H1 (cell line): ENCODE results near the gene TBC1D16. TPM values are rescaled to one million over a fixed set of nuclear protein-coding genes. Genes with fewer than 3 reads are reported as not detected.

Experiments
- CTCF ChIA-PET: fragments of 300-600 bp; sonication (Branson Sonifier 250); formaldehyde crosslinking; loops from one replicate; lab custom pipeline; 2021; ENCODE audit not compliant: partially characterized antibody; lab: Charles Lee
- POLR2A ChIA-PET: fragments of 300-600 bp; sonication (Branson Sonifier 250); formaldehyde crosslinking; loops from one replicate; lab custom pipeline; 2021; ENCODE audit warnings: inconsistent platforms; ENCODE audit not compliant: partially characterized antibody; lab: Charles Lee
- DNase-seq, 2 experiments: peaks; one replicate each; pipeline versions ENCODE4 v3.0.0 to v3.0.0-alpha.2; 2010 to 2022; ENCODE audit warnings: low spot score in 2 of 2, low read depth in 1 of 2, mixed read lengths in 1 of 2
- FAIRE-seq: peaks from 2 replicates; lab custom pipeline; 2011; peaks lifted over from hg19 to GRCh38; lab: Jason Lieb, UNC
- H2AFZ ChIP-seq: 2 replicates; pipeline ENCODE4 v1.8.1; 2012; ENCODE audit warnings: low read length, inconsistent platforms
- H2AK5ac ChIP-seq: 2 replicates; pipeline ENCODE4 v1.6.1; 2013; ENCODE audit warnings: low read depth, low read length
- H2BK120ac ChIP-seq: replicated peaks from 2 replicates; pipeline ENCODE3; 2013; ENCODE audit warnings: low read depth, low read length, inconsistent platforms
- H2BK12ac ChIP-seq: 2 replicates; pipeline ENCODE4 v1.6.1; 2013; ENCODE audit warnings: low read depth, low read length
- H2BK15ac ChIP-seq: 2 replicates; pipeline ENCODE4 v1.6.1; 2013; ENCODE audit warnings: low read length
- H2BK20ac ChIP-seq: 2 replicates; pipeline ENCODE4 v1.6.1; 2013; ENCODE audit warnings: low read length
- H2BK5ac ChIP-seq: 2 replicates; pipeline ENCODE4 v1.6.1; 2013; ENCODE audit warnings: low read depth, low read length
- H3K14ac ChIP-seq: 2 replicates; pipeline ENCODE4 v1.6.1; 2013; ENCODE audit warnings: inconsistent platforms; ENCODE audit not compliant: insufficient read length
- H3K18ac ChIP-seq: 2 replicates; pipeline ENCODE4 v1.6.1; 2013; ENCODE audit warnings: low read length; ENCODE audit errors: extremely low read depth
- H3K23ac ChIP-seq: 2 replicates; pipeline ENCODE4 v1.6.1; 2013; ENCODE audit warnings: inconsistent platforms; ENCODE audit not compliant: insufficient read length
- H3K23me2 ChIP-seq: 2 replicates; pipeline ENCODE4 v1.6.1; 2013; ENCODE audit warnings: low read depth, low read length
- H3K27ac ChIP-seq: 2 replicates; pipeline ENCODE4 v1.6.1; 2011; ENCODE audit warnings: low read depth, low read length, inconsistent platforms
- H3K27me3 ChIP-seq, 4 experiments: replicated peaks in 1 of 4; 1 replicate in 1 of 4; 2 replicates in 3 of 4; pipeline versions ENCODE4 v1.6.1 to v1.8.1; 2011 to 2013; ENCODE audit warnings: low read length in 3 of 4, mild to moderate bottlenecking in 3 of 4, inconsistent platforms in 2 of 4, mixed read lengths in 2 of 4, moderate library complexity in 1 of 4; ENCODE audit not compliant: control insufficient read depth in 3 of 4, insufficient read depth in 3 of 4; ENCODE audit errors: extremely low read depth in 1 of 4
- H3K36me3 ChIP-seq, 4 experiments: 2 replicates each; pipeline versions ENCODE4 v1.6.1 to v1.8.1; 2011 to 2013; ENCODE audit warnings: mild to moderate bottlenecking in 4 of 4, low read length in 3 of 4, moderate library complexity in 2 of 4, control low read depth in 1 of 4, inconsistent platforms in 1 of 4; ENCODE audit not compliant: insufficient read depth in 4 of 4, control insufficient read depth in 2 of 4
- H3K4ac ChIP-seq: replicated peaks from 2 replicates; pipeline ENCODE3; 2013; ENCODE audit warnings: low read length, low read depth, mixed read lengths, inconsistent platforms; ENCODE audit not compliant: insufficient read length
- H3K4me1 ChIP-seq, 4 experiments: replicated peaks in 1 of 4; 1 replicate in 1 of 4; 2 replicates in 3 of 4; pipeline versions ENCODE4 v1.6.1 to v1.8.1; 2011 to 2013; ENCODE audit warnings: low read length in 3 of 4, inconsistent platforms in 2 of 4, mixed read lengths in 1 of 4; ENCODE audit not compliant: insufficient read depth in 4 of 4, control insufficient read depth in 3 of 4
- H3K4me2 ChIP-seq, 2 experiments: 2 replicates each; pipeline versions ENCODE4 v1.6.1 to v1.8.1; 2011 to 2013; ENCODE audit warnings: low read depth in 2 of 2, low read length in 2 of 2, control low read depth in 1 of 2, inconsistent platforms in 1 of 2, mild to moderate bottlenecking in 1 of 2; ENCODE audit not compliant: insufficient read depth in 1 of 2
- H3K4me3 ChIP-seq, 4 experiments: fragments of 200-600, 300-600 bp in 1 of 4; sonication (generic), shearing (Covaris generic), sonication (Bioruptor Twin) in 1 of 4; 2 replicates each; pipeline versions ENCODE4 v1.5.1 to v1.8.1; 2011 to 2016; ENCODE audit warnings: low read length in 4 of 4, low read depth in 3 of 4, control low read depth in 2 of 4, inconsistent platforms in 2 of 4, mild to moderate bottlenecking in 2 of 4, mixed read lengths in 1 of 4, moderate library complexity in 1 of 4; ENCODE audit not compliant: insufficient read depth in 2 of 4; ENCODE audit errors: extremely low read depth in 1 of 4
- H3K56ac ChIP-seq: replicated peaks from 2 replicates; pipeline ENCODE3; 2013; ENCODE audit warnings: low read depth, mild to moderate bottlenecking, mixed read lengths, low read length, inconsistent platforms; ENCODE audit not compliant: insufficient read length
- H3K79me1 ChIP-seq: 2 replicates; pipeline ENCODE4 v1.6.1; 2013; ENCODE audit warnings: low read depth, low read length, control low read depth
- H3K79me2 ChIP-seq, 2 experiments: 2 replicates each; pipeline versions ENCODE4 v1.6.1 to v1.8.1; 2012 to 2013; ENCODE audit warnings: low read length in 2 of 2, mild to moderate bottlenecking in 2 of 2, inconsistent platforms in 1 of 2; ENCODE audit not compliant: insufficient read depth in 2 of 2, control insufficient read depth in 1 of 2
- H3K9ac ChIP-seq, 4 experiments: replicated peaks in 1 of 4; 1 replicate in 1 of 4; 2 replicates in 3 of 4; pipeline versions ENCODE4 v1.6.1 to v1.8.1; 2011 to 2013; ENCODE audit warnings: low read depth in 3 of 4, low read length in 3 of 4, control low read depth in 2 of 4, mild to moderate bottlenecking in 2 of 4, moderate library complexity in 2 of 4, inconsistent platforms in 1 of 4; ENCODE audit errors: extremely low read depth in 1 of 4
- H3K9me3 ChIP-seq, 2 experiments: 2 replicates each; pipeline versions ENCODE4 v1.6.1 to v1.8.1; 2012 to 2013; ENCODE audit warnings: mild to moderate bottlenecking in 2 of 2, moderate library complexity in 2 of 2, control low read depth in 1 of 2, inconsistent platforms in 1 of 2, low read depth in 1 of 2, low read length in 1 of 2, mixed read lengths in 1 of 2; ENCODE audit not compliant: insufficient read depth in 2 of 2
- H4K20me1 ChIP-seq, 2 experiments: replicated peaks in 1 of 2; 2 replicates each; pipeline versions ENCODE3 to v1.8.1; 2011 to 2013; ENCODE audit warnings: inconsistent platforms in 2 of 2, low read length in 2 of 2, mild to moderate bottlenecking in 1 of 2; ENCODE audit not compliant: insufficient read depth in 2 of 2, control insufficient read depth in 1 of 2
- H4K5ac ChIP-seq: 2 replicates; pipeline ENCODE4 v1.6.1; 2013; ENCODE audit warnings: low read length, low read depth, mixed read lengths, inconsistent platforms; ENCODE audit not compliant: insufficient read length
- H4K8ac ChIP-seq: 2 replicates; pipeline ENCODE4 v1.8.0; 2013; ENCODE audit warnings: mild to moderate bottlenecking, moderate library complexity, low read length, inconsistent platforms; ENCODE audit not compliant: insufficient read depth; ENCODE audit errors: extremely low read depth
- H4K91ac ChIP-seq: replicated peaks from 2 replicates; pipeline ENCODE3; 2013; ENCODE audit warnings: low read length, mixed read lengths, inconsistent platforms; ENCODE audit not compliant: insufficient read length
- EZH2 ChIP-seq: fragments of 200-600 bp; sonication (generic); IDR thresholded peaks from 2 replicates; pipeline ENCODE4 v1.7.1; 2012; ENCODE audit warnings: low read depth, mild to moderate bottlenecking, moderate library complexity, low read length, inconsistent platforms; ENCODE audit not compliant: severe bottlenecking
- RNF2 ChIP-seq: fragments of 200-900, 300-1000 bp; sonication (generic); IDR thresholded peaks from 2 replicates; pipeline ENCODE4 v1.7.1; 2016; ENCODE audit warnings: borderline replicate concordance, low read depth, mild to moderate bottlenecking, antibody characterized with exemption, low read length; ENCODE audit not compliant: poor library complexity, severe bottlenecking; ENCODE audit errors: missing control alignments
- WGBS, 2 experiments: shearing (Covaris generic) in 1 of 2; methylation state at CpG; one replicate each; pipeline versions ENCODE4 v1.1.6 to v1.1.7; 2013 to 2015; ENCODE audit warnings: low lambda C conversion rate in 2 of 2, mixed read lengths in 2 of 2, inconsistent platforms in 1 of 2, low coverage in 1 of 2, missing lambda C conversion rate in 1 of 2; ENCODE audit not compliant: insufficient replicate concordance in 2 of 2, insufficient coverage in 1 of 2, insufficient read length in 1 of 2; ENCODE audit errors: extremely low coverage in 1 of 2, missing lambda C conversion rate in 1 of 2; 5-methylcytosine and 5-hydroxymethylcytosine counted together
- polyA plus RNA-seq, 7 experiments: library from polyadenylated mRNA; depleted of rRNA in 3 of 7; stranded (reverse) in 5 of 7; unstranded in 2 of 7; fragments of >200 nt in 5 of 7; fragments of 200-250 nt in 2 of 7; gene quantifications; 1 replicate in 5 of 7; 2 replicates in 1 of 7; 4 replicates in 1 of 7; pipeline versions ENCODE4 v1.2.1 to v1.2.3, GENCODE V29; 2011 to 2013; ENCODE audit warnings: missing spikeins in 2 of 7, mixed read lengths in 2 of 7
- total RNA-seq: library from RNA; stranded (reverse); fragmentation: NEBNext Ultra II Directional; extraction: Animal tissue kit (Norgen Biotek cat#: 25700); gene quantifications from 2 replicates; pipeline ENCODE4 v1.2.1, GENCODE V29; 2021

Gene TBC1D16
- total and polyA plus RNA-seq, 2 of the 8 experiments (the other 6 are each of a cell fraction or from before 2014, with no cell fraction given) = 21.1 to 109 TPM

DNA sequence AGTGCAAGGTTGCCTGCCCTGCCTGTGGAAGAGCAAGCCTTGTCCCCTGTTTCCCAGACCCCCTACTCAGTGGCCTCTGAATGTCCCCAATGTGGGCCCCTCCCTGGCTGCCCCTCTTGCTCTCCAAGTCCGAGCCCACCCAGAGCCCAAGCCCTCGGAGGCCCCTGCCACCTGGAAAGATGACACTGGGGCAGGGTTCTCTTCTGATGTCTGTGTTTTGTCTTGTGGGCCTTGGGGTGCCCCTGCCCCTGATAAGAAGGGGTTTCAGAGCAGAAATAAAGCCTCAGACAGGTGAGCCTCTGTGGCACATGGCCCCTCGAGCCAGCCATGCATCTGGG is 111.1 kb downstream of the TBC1D16 start:
- ChIA-PET POLR2A (no interaction called here), CTCF (interaction anchor here (0.8 to 14.0 kb wide), 13 partner anchors 8 to 137 kb away, joined by 3 to 181 read pairs (median 6); partner anchors contain the start of gene CBX4)
- H2BK12ac ChIP-seq = no peak overlapping the region
- H3K14ac ChIP-seq = no peak overlapping the region
- no peaks in the 10 kb centered on the region for H3K79me2 ChIP-seq
- H4K91ac ChIP-seq = no peak overlapping the region
- peaks cover 0 to 17% (median 9%) of the 10 kb centered on the region in 4 experiments; a peak in 2 of 7 replicates for H3K4me1 ChIP-seq
- H4K5ac ChIP-seq = no peak overlapping the region
- no peaks in the 10 kb centered on the region for H3K23me2 ChIP-seq
- H3K56ac ChIP-seq = no peak overlapping the region
- FAIRE-seq (no peak), DNase-seq (no peak)
- H3K36me3 ChIP-seq = no peaks in the 10 kb centered on the region
- H3K18ac ChIP-seq = no peak overlapping the region; the same call in 1 of the 2 replicates
- no peak overlapping the region for H3K9ac ChIP-seq
- no peak overlapping the region for H3K4me2 ChIP-seq
- H2BK15ac ChIP-seq = no peak overlapping the region
- no peak overlapping the region for H2AFZ ChIP-seq
- H2BK5ac ChIP-seq = no peak overlapping the region
- H2BK120ac ChIP-seq = no peak overlapping the region
- H3K79me1 ChIP-seq = no peaks in the 10 kb centered on the region
- no peak overlapping the region for H2AK5ac ChIP-seq
- peaks cover 0 to 16% (median 1%) of the 10 kb centered on the region in 4 experiments; a peak in 2 of 7 replicates for H3K27me3 ChIP-seq
- H3K4ac ChIP-seq = no peak overlapping the region
- H4K8ac ChIP-seq = no peak overlapping the region
- WGBS, 2 experiments = 88% methylated on average over 3 of the region's 3 CpGs; no CpG with 5 or more reads in 1 of the 2 experiments
- H3K9me3 ChIP-seq = no peaks in the 10 kb centered on the region
- H3K23ac ChIP-seq = no peak overlapping the region
- TF ChIP-seq EZH2 (peak; percentile 8), RNF2 (no peak)
- no peak overlapping the region for H3K4me3 ChIP-seq
- peaks cover 0 to 1% of the 10 kb centered on the region in 2 experiments for H4K20me1 ChIP-seq
- no peak overlapping the region for H2BK20ac ChIP-seq
- H3K27ac ChIP-seq = no peak overlapping the region
